Endothelial cell (in vitro differentiated cells): ENCODE results near the gene PRORP. TPM values are rescaled to one million over a fixed set of nuclear protein-coding genes. Genes with fewer than 3 reads are reported as not detected.

Experiments used
- DNase-seq: peaks from one replicate; pipeline ENCODE4 v3.0.0; 2021; ENCODE audit warnings: low spot score
- H3K27ac Mint-ChIP-seq: one replicate; pipeline ENCODE4 v1.8.0; 2021; ENCODE audit warnings: mixed read lengths, inconsistent platforms; ENCODE audit not compliant: unreplicated experiment
- H3K27me3 Mint-ChIP-seq: one replicate; pipeline ENCODE4 v1.8.0; 2021; ENCODE audit warnings: mild to moderate bottlenecking, moderate library complexity, mixed read lengths, inconsistent platforms; ENCODE audit not compliant: unreplicated experiment
- H3K36me3 Mint-ChIP-seq: one replicate; pipeline ENCODE4 v1.8.0; 2021; ENCODE audit warnings: mild to moderate bottlenecking, low read depth, mixed read lengths, inconsistent platforms; ENCODE audit not compliant: unreplicated experiment
- H3K4me1 Mint-ChIP-seq: one replicate; pipeline ENCODE4 v1.8.0; 2021; ENCODE audit warnings: mild to moderate bottlenecking, mixed read lengths, inconsistent platforms; ENCODE audit not compliant: unreplicated experiment
- H3K4me3 Mint-ChIP-seq: one replicate; pipeline ENCODE4 v1.8.0; 2021; ENCODE audit warnings: mild to moderate bottlenecking, mixed read lengths, inconsistent platforms; ENCODE audit not compliant: unreplicated experiment
- H3K9me3 Mint-ChIP-seq: one replicate; pipeline ENCODE4 v1.8.0; 2021; ENCODE audit warnings: mixed read lengths, inconsistent platforms; ENCODE audit not compliant: unreplicated experiment
- long read RNA-seq: library from polyadenylated mRNA; unstranded; transcript quantifications from one replicate; pipeline ENCODE4 v2.0.0, GENCODE V29; 2020; ENCODE audit not compliant: unreplicated experiment
- total RNA-seq: library from RNA; stranded (reverse); fragmentation: NEBNext Ultra II Directional; extraction: Animal tissue kit (Norgen Biotek cat#: 25700); gene quantifications from one replicate; pipeline ENCODE4 v1.2.1, GENCODE V29; 2021; ENCODE audit not compliant: unreplicated experiment
- TF ChIP-seq, protein P1 (sequence below): fragments of 200-600 bp; sonication (generic); IDR thresholded peaks from one replicate; pipeline ENCODE4 v1.5.0; 2021; ENCODE audit warnings: antibody characterized with exemption; ENCODE audit not compliant: unreplicated experiment

Gene PRORP
- 56.6 TPM for total RNA-seq
- long read RNA-seq, transcript KIAA0391-211 (7 exons, 1,406 nt) = minor isoform, 9 of 32 reads
- long read RNA-seq, transcript KIAA0391-203 (8 exons, 2,611 nt) = major isoform, 10 of 32 reads
- long read RNA-seq, partial matches to known transcripts = 2 of 32 reads
- long read RNA-seq, other reads (novel, unspliced or antisense) = 9 of 32 reads

DNA sequence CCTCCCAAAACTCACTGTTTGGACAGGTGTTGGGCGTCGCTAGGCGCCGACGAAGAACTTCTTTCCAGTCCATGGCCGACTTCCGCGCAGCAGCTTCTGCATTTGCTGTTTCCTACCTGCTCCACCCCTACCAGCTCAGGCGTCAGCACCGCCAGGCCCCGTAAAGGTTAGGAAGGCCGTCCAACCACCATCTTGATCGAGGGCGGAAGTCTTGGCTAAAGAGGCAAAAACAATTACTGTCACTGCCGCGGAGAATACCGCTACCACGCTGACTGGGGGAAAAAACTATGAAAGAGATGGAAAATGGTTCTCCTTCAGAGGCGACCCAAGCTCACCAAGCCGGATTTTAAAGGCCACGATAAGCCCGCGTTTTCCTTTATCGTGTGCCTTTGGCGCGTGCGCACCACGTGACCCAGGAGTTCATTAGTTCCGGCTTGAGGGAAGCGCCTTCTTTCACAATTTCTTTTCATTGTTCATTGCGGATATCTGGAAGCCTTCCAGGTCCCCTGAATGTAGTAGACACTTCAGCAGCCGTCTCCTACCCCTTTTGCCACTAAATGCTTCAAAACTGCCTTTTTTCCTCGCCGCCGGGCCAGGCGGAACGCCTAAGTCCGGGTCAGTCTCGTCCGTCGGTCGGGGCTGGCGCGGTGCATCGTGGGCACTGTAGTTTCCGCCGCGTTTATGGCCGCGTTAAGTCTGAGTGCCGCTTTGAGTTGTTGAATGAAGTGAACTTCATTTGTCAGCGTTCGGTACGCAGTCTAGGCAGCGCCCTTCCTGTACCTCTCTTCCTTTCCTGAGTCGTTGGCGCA is at the start of gene PRORP, which contains the start of gene PPP2R3C:
PRORP (plus strand) TSS at position 666 of the 809 bp plus-strand sequence. CDS start 694 bp downstream, outside the sequence.
PPP2R3C (minus strand) TSS at position 104 of the 809 bp plus-strand sequence; CDS start at position 73, 31 bp downstream.
- H3K27ac Mint-ChIP-seq = peak within 1 kb of the TSS; percentile 100
- H3K36me3 Mint-ChIP-seq = peaks cover 8% of the 10 kb centered on the region
- H3K9me3 Mint-ChIP-seq = no peaks in the 10 kb centered on the region
- H3K4me3 Mint-ChIP-seq = peak within 1 kb of the TSS; percentile 96
- H3K4me1 Mint-ChIP-seq = peaks cover 35% of the 10 kb centered on the region
- H3K27me3 Mint-ChIP-seq = peaks cover 9% of the 10 kb centered on the region
- TF ChIP-seq, protein P1, sequence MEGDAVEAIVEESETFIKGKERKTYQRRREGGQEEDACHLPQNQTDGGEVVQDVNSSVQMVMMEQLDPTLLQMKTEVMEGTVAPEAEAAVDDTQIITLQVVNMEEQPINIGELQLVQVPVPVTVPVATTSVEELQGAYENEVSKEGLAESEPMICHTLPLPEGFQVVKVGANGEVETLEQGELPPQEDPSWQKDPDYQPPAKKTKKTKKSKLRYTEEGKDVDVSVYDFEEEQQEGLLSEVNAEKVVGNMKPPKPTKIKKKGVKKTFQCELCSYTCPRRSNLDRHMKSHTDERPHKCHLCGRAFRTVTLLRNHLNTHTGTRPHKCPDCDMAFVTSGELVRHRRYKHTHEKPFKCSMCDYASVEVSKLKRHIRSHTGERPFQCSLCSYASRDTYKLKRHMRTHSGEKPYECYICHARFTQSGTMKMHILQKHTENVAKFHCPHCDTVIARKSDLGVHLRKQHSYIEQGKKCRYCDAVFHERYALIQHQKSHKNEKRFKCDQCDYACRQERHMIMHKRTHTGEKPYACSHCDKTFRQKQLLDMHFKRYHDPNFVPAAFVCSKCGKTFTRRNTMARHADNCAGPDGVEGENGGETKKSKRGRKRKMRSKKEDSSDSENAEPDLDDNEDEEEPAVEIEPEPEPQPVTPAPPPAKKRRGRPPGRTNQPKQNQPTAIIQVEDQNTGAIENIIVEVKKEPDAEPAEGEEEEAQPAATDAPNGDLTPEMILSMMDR = no peak
- DNase-seq = peak; percentile 84

DNA sequence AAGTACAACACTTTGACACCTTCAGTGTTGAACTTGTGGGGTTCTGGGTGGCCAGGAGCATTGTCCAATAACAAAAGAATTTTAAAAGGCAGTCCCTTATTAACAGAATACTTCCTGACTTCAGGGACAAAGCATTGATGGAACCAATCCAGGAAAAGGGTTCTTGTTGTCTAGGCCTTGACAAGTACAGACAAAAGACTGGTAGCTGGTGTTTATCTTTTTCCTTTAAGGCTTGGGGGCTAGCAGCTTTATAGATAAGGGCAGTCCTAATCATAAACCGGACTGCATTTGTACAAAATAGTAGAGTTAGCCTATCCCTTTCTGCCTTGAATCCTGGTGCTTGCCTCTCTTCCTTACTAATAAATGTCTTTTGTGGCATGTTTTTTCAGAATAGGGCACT is 48.9 kb upstream of the PRORP start:
- no peaks in the 10 kb centered on the region for H3K27me3 Mint-ChIP-seq
- H3K4me1 Mint-ChIP-seq = no peaks in the 10 kb centered on the region
- H3K9me3 Mint-ChIP-seq = no peaks in the 10 kb centered on the region
- TF ChIP-seq, protein P1 = no peak
- H3K27ac Mint-ChIP-seq = no peak overlapping the region
- H3K4me3 Mint-ChIP-seq = no peak overlapping the region
- DNase-seq = no peak
- peaks cover 13% of the 10 kb centered on the region for H3K36me3 Mint-ChIP-seq

- no peak for DNase-seq
- TF ChIP-seq, protein P1 = no peak
- Mint-ChIP-seq H3K36me3 (peaks cover 8% of the 10 kb centered on the region), H3K4me1 (no peaks in the 10 kb centered on the region), H3K9me3 (no peaks in the 10 kb centered on the region), H3K27ac (no peak overlapping the region), H3K27me3 (no peaks in the 10 kb centered on the region), H3K4me3 (no peak overlapping the region)
Measured at GRCh38 chr14:35078082-35078481, 44.3 kb upstream of the PRORP start.

DNA sequence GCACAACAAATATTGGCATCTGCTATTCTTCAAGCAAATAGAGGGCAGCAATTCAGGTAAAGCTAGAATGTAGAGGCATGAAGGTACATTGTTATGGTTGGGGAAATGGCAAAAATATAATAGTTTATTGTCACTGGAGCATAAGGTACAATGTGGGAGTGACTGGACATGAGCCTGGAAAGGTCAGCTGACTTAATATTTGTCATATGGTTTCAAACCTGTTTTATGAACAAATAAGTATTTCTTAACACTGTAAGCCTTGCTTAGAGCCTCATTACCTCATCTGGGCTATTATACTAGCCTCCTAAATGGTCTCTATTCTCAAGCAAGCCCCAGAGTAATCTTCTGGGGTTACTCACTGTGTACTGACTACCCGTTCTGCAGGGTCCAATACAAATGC is 42.6 kb upstream of the PRORP start:
- Mint-ChIP-seq H3K4me1 (no peaks in the 10 kb centered on the region), H3K27me3 (no peaks in the 10 kb centered on the region), H3K9me3 (no peaks in the 10 kb centered on the region), H3K36me3 (peaks cover 8% of the 10 kb centered on the region), H3K4me3 (no peak overlapping the region), H3K27ac (no peak overlapping the region)
- TF ChIP-seq, protein P1 = no peak
- DNase-seq = no peak
